NB4 (cell line): Measurements from ENCODE around the gene TEX2.

Source experiments
- DNase-seq: peaks from one replicate; pipeline ENCODE4 v3.0.0; 2010; ENCODE audit warnings: low read depth
- H3K4me3 ChIP-seq: one replicate; pipeline ENCODE4 v1.5.1; 2011; ENCODE audit warnings: mild to moderate bottlenecking, low read depth, low read length, moderate library complexity
- MAX ChIP-seq: IDR thresholded peaks from 2 replicates; pipeline ENCODE4 v1.6.1; 2011; ENCODE audit warnings: low read depth, low read length
- MYC ChIP-seq: IDR thresholded peaks from 2 replicates; pipeline ENCODE4 v1.6.1; 2011; ENCODE audit warnings: low read depth, low read length
- POLR2A ChIP-seq: IDR thresholded peaks from 2 replicates; pipeline ENCODE4 v1.6.1; 2011; ENCODE audit warnings: mild to moderate bottlenecking; ENCODE audit not compliant: insufficient read length; ENCODE audit errors: extremely low read depth
- TF ChIP-seq, protein P1 (sequence below): IDR thresholded peaks from one replicate; pipeline ENCODE4 v1.5.1; 2012; ENCODE audit warnings: low read depth, low read length

The TEX2 gene

DNA sequence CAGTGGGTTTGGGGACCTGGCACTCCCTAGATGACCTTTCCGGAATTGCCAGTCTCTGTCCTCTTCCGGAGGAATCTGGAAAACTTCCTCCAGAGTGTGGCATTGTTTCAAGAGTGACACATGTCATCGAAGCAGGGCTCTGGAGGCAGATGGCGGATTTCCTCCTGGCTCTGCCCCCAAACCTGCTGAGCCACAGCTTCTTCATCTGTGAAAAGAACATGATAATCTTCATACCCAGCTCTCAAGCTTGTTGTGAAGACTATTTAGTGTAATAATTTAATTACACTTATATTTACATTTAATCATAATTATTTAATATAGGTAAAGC is 19.7 kb upstream of the TEX2 start:
- no peak for TF ChIP-seq MAX
- no peak for TF ChIP-seq MYC
- TF ChIP-seq, protein P1, sequence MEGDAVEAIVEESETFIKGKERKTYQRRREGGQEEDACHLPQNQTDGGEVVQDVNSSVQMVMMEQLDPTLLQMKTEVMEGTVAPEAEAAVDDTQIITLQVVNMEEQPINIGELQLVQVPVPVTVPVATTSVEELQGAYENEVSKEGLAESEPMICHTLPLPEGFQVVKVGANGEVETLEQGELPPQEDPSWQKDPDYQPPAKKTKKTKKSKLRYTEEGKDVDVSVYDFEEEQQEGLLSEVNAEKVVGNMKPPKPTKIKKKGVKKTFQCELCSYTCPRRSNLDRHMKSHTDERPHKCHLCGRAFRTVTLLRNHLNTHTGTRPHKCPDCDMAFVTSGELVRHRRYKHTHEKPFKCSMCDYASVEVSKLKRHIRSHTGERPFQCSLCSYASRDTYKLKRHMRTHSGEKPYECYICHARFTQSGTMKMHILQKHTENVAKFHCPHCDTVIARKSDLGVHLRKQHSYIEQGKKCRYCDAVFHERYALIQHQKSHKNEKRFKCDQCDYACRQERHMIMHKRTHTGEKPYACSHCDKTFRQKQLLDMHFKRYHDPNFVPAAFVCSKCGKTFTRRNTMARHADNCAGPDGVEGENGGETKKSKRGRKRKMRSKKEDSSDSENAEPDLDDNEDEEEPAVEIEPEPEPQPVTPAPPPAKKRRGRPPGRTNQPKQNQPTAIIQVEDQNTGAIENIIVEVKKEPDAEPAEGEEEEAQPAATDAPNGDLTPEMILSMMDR, result no peak
- TF ChIP-seq POLR2A, result no peak
- no peak for DNase-seq
- H3K4me3 ChIP-seq, result no peak overlapping the region

DNA sequence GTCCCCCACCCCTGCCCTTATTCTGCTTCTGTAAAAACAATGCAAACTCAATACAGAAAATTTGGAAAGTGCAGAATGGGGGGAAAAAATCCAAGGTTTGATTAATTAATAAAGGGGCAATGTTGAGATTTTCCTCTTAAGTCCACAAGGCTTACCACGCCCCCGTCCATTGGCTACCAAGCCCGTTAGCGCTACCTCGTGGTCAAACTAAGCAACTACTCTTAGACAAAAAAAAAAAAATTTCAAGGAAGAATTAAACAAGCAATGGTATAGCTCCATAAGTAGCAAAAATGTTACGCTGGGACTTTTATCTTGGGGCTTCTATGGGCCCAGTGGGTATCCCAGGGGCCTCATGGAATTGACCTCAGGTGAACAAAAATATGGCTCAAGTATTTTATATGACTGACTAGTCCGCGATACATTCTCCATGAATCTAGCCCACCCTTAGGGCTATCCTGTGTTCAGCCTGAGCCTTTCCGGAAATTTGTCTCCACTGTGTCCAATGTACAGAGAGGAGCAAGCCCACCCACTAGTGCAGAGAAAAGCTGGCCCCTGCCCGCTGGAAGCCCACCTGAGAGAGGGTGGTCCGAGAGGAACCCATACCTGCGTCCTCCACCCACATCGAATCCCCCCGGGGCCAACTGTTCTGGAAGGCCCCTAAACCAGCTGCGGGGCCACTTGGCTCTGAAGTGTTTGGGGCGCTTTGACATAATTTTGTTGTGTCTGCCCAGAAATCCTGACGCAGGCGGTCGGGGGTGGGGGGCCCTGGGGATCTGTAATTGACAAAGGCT is 19.1 kb upstream of the TEX2 start:
- H3K4me3 ChIP-seq, result no peak overlapping the region
- peak; percentile 84 for DNase-seq

GRCh38 chr17:64278614-64279013 is 15.6 kb upstream of the TEX2 start:
- H3K4me3 ChIP-seq, result no peak overlapping the region
- TF ChIP-seq, protein P1, result no peak
- TF ChIP-seq POLR2A, result no peak
- no peak for TF ChIP-seq MYC
- TF ChIP-seq MAX, result no peak
- DNase-seq, result peak; percentile 15

More for the DNA sequence above, 19.1 kb upstream of the TEX2 start:
- TF ChIP-seq POLR2A, result no peak
- TF ChIP-seq, protein P1, result peak; percentile 66
- peak; percentile 65 for TF ChIP-seq MYC
- TF ChIP-seq MAX, result peak; percentile 83

DNA sequence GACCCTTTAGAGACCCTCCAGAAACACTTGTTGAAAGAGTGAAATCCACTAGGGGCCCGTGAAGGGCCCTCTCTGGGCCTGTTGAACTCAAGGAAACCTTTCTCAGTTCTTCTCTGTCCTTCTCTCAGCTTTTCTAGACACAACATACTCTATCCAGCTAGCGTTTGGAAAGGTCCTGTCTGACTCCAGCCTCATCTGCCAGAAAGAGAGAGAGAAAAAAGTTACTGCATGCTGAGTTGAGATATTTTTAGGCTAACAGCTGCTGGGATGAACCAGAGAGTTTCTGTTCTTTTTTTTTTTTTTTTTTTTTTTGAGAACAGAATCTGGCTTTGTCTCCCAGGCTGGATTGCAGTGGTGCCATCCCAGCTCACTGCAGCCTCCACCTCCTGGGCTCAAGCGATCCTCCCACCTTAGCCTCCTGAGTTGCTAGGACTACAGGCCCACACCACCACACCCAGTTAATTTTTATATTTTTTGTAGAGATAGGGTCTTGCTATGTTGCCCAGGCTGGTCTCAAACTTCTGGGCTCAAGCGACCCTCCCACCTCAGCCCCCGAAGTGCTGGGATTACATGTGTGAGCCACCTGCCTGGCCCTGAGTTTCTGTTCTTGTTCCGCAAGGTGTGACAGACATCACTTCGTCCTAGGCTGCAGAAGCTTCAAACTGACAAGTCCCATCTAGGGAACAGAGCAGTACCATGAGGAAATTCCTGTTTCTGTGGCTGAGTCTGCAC is 14.9 kb upstream of the TEX2 start:
- TF ChIP-seq, protein P1, result no peak
- no peak for TF ChIP-seq POLR2A
- no peak for TF ChIP-seq MAX
- TF ChIP-seq MYC, result no peak
- no peak for DNase-seq
- no peak overlapping the region for H3K4me3 ChIP-seq

GRCh38 chr17:64276961-64277505 is 14.0 kb upstream of the TEX2 start:
- DNase-seq, result no peak
- H3K4me3 ChIP-seq, result no peak overlapping the region
- TF ChIP-seq, protein P1, result no peak
- TF ChIP-seq POLR2A, result no peak
- no peak for TF ChIP-seq MYC
- no peak for TF ChIP-seq MAX
